Activated CD8-positive, alpha-beta memory T cell treated with anti-CD3 and anti-CD28 coated beads, Interleukin-2, amount 50 U/mL, for 24 hours (primary cell): ENCODE results near the gene LTBP1.
"Not testable (repeated sequence)": the region's sequence is repeated elsewhere in the genome, so short reads cannot be mapped to it uniquely, and the experiment has no call there.

Experiments
- DNase-seq: peaks from one replicate; pipeline ENCODE4 v3.0.0-alpha.2; 2020; ENCODE audit errors: extremely low read depth

The LTBP1 gene

GRCh38 chr2:33222309-33222708 is 275.6 kb downstream of the LTBP1 start:
- no peak for DNase-seq

GRCh38 chr2:33223856-33224255 is 277.1 kb downstream of the LTBP1 start:
- no peak for DNase-seq

GRCh38 chr2:33225350-33225749 is 278.6 kb downstream of the LTBP1 start:
- DNase-seq: no peak

- no peak for DNase-seq
Observed at GRCh38 chr2:33226546-33226945, 279.8 kb downstream of the LTBP1 start.

- no peak for DNase-seq
Observed at GRCh38 chr2:33229646-33230045, 282.9 kb downstream of the LTBP1 start.

GRCh38 chr2:33230195-33230594 is 283.4 kb downstream of the LTBP1 start:
- DNase-seq: no peak

- no peak for DNase-seq
Observed at GRCh38 chr2:33230842-33231241, 284.1 kb downstream of the LTBP1 start.

GRCh38 chr2:33235559-33235958 is 288.8 kb downstream of the LTBP1 start:
- DNase-seq: not testable (repeated sequence)

GRCh38 chr2:33236482-33237385 is 290.0 kb downstream of the LTBP1 start:
- no peak for DNase-seq

- no peak for DNase-seq
Observed at GRCh38 chr2:33238111-33238510, 291.4 kb downstream of the LTBP1 start.

GRCh38 chr2:33240178-33240577 is 293.4 kb downstream of the LTBP1 start:
- DNase-seq: no peak

- DNase-seq: no peak
Observed at GRCh38 chr2:33241072-33241471, 294.3 kb downstream of the LTBP1 start.

GRCh38 chr2:33241581-33241980 is 294.8 kb downstream of the LTBP1 start:
- no peak for DNase-seq

- no peak for DNase-seq
Observed at GRCh38 chr2:33242845-33243244, 296.1 kb downstream of the LTBP1 start.

GRCh38 chr2:33246432-33246831 is 299.7 kb downstream of the LTBP1 start:
- DNase-seq: no peak

- DNase-seq: no peak
Observed at GRCh38 chr2:33247365-33247764, 300.6 kb downstream of the LTBP1 start.

GRCh38 chr2:33250417-33251029 is 303.8 kb downstream of the LTBP1 start:
- no peak for DNase-seq

GRCh38 chr2:33256162-33256755 is 309.5 kb downstream of the LTBP1 start:
- no peak for DNase-seq

- no peak for DNase-seq
Observed at GRCh38 chr2:33258387-33258786, 311.6 kb downstream of the LTBP1 start.

GRCh38 chr2:33262097-33262496 is 315.3 kb downstream of the LTBP1 start:
- DNase-seq: no peak

- no peak for DNase-seq
Observed at GRCh38 chr2:33264766-33265165, 318.0 kb downstream of the LTBP1 start.

GRCh38 chr2:33265584-33266338 is 319.0 kb downstream of the LTBP1 start:
- DNase-seq: no peak
